ENCODE data around the gene SNRK.

The SNRK gene
- 223 to 346 reads per million in 2 donors for total RNA-seq

DNA sequence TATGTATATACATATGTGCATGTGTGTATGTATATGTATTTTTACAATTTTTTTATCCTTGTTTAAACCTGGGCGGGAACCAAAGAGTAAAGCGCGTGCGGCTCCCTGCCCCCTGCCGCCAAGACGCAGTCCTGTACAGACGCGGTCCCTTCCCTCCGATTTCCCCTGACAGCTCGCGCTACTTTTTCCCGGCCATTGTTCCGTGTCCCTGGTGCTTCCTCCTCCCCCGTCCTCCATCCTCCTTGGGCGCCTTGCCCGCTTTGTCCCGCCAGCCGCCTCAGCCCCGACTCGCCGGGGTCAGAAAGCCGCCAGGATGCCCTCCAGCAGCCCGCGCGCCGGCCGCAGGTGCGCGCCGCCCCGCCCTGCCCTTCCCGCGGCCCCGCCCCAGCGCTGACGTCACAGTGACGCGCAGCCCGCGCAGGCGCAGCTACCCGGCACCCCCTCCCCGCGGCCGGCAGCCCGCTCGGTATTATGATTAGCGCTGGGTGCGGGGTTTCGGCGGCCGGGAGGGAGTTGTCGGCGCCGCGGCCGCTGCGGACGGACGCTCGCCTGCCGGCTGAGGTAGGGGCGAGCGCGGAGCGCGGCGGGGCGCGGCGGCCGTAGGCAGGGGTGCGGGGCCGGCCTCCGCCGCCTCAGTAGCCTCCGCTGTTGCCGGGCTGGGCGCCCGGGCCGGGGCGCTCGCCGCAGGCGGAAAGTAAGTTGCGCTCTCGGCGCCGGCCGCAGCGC, at the start of gene SNRK:
SNRK (plus strand) TSS at position 426 of the 726 bp plus-strand sequence. CDS start 16,664 bp downstream, outside the sequence.
- peak; percentile 89 for DNase-seq

GRCh38 chr3:43238801-43239200, 47.5 kb upstream of the SNRK start:
- DNase-seq, result no peak

DNA sequence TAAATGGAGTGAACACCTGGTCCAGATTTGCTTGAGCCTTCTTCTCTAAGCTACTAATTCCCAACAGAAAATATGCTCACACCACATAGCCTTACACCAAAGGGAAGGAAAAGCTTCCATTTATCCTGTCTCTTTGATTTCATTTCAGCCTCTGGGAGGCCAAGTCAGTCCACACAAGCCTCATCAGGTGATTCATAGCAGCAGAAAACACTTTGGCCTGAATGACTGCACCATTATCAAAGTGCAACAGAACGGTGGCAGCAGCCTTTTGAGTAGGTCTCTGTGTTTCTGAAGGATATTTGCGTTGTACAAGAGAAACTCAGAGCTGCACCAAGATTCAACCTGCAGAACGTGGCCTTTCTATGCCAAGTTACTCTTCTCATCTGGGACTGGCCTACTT, 46.6 kb upstream of the SNRK start:
- no peak for DNase-seq

DNA sequence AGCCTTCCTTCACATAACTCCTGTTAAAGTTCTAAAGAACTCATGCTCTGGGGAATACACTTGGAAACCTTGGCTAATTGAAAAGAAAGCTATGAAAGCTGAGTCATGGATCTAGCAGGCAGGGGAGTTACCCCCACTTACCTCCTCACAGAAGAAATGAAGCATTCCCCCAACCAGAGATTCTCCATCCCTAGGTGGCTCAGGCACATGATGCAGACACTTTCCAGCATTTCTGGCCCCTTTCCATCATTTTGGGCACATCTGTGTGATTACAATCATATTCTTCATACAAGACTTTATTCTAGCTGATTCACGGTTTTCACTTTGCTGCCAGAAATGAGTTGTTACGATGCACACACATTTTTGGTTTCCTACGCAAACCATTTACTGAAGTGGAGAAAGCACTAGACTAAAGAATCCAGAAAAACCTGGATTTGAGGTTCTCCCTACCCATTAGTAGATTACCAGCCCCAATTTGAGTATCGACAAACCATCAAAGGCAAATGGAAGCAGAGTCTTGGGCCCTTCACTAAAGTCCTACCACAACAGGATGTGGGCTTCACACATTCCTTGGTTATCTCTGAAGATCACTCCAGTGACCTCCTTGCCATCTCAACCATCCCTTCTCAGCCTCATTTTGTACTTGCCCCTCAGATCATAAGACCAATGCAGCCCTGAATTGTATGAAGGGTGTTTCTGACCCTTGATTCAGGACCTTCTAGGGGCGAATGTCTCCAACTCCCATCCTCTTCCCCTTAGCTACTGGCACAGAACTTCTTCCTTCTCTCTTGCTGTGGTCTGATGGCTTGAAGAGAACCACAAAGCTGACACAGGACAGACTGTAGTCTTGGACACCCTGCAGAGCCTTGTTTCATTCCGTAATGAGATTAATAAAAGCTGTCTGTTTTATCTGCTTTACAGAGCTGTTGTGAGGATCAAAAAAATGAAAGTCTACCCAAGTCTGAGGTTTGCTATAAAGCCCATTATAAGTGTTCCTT, 42.5 kb upstream of the SNRK start:
- DNase-seq, result no peak

DNA sequence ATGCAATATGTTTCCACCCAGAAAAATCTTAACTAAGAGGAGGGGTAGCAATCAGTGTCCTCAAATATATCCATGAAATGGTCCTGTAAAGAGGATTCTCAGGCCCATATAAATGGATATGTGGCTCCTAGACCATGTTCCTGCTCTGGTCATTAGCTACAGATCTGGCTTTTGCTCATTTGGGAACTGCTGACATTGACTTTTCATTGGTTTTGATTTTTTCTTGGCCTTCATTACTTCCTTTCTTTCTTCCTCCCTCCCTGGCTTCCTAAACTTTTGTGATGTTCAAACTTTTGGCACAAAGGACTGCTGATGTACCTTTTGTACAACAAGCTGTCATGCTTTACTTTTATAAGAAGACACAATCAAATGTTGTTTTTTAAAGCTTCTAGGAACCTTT, 41.6 kb upstream of the SNRK start:
- no peak for DNase-seq

DNA sequence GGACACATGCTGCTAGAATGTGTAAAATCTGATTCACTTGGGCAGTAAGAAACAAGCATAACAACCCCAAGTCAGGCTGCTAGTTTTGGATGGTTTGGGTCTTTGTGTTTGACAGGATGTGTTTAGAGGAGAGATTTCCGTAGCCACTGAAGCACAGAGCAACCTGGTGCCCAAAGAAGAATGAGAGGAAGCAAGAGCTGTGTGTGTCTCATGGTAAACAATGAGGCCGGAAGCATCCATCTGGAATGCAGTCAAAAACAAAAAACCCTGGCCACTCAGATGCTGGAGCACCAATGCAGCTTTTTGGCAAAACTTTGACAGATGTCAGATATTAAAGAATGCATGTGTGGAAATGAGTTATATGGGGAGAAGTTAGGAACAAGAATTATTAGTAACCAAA, 39.4 kb upstream of the SNRK start:
- DNase-seq, result no peak

- no peak for DNase-seq
Observed at GRCh38 chr3:43247561-43248184, 38.7 kb upstream of the SNRK start.

- DNase-seq, result no peak
Observed at GRCh38 chr3:43248185-43248583, 38.2 kb upstream of the SNRK start.

DNA sequence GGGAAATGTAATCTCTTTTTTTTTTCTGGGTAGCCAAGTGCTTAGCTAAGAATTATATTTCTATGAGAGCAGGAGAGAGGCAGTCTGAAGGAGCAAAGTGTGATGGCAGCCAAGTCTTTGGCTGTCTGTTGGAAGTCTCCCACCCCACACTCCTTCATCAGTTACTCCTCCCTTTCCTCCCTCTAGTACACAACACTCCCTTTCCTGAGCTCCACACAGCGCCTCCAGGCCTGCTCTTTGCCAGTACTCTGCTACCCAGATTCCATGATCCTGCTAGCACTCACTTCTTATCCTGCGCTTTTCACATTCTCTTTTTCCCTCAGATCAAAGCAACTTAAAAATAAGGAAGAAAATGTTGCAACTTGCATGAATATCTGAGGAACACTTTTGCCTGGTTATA, 37.4 kb upstream of the SNRK start:
- DNase-seq, result no peak

DNA sequence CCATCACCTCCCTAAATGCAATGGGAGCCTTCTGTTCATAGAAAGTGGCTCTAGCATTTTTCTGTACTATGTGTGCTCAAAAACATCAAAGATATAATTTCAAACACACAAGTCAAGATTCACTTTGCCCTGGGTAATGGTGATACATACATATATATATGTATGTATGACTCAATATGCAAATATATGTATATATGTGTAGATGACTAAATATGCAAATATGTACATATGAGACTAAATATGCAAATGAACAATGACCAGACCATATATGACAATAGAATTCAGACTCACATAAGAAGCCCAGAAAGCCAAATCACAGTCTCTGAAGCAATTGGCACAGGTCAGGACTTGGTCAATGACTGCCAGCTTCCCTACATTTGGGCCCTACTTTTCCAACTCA, 36.9 kb upstream of the SNRK start:
- DNase-seq, result no peak

GRCh38 chr3:43253294-43253693, 33.0 kb upstream of the SNRK start:
- no peak for DNase-seq

GRCh38 chr3:43254125-43254524, 32.2 kb upstream of the SNRK start:
- no peak for DNase-seq

DNA sequence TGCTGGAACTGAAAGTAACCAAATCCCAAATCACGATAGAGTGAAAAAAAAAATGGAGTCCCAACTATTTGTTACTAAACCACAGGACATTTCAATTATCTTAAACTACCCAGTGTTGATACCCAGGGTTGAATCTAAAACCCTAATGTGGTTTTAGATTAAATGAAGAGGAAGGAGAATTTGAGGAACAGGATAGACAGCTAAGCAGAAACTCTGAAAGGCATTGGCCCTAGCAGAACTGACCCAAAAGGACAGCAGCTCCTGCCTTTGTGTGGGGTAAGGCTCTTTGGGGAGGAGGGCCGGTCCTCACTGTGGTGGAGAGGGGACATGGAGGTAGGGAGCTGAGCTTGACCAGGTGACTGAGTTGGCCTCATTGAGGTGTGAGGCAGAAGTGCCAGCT, 30.7 kb upstream of the SNRK start:
- DNase-seq, result no peak

DNA sequence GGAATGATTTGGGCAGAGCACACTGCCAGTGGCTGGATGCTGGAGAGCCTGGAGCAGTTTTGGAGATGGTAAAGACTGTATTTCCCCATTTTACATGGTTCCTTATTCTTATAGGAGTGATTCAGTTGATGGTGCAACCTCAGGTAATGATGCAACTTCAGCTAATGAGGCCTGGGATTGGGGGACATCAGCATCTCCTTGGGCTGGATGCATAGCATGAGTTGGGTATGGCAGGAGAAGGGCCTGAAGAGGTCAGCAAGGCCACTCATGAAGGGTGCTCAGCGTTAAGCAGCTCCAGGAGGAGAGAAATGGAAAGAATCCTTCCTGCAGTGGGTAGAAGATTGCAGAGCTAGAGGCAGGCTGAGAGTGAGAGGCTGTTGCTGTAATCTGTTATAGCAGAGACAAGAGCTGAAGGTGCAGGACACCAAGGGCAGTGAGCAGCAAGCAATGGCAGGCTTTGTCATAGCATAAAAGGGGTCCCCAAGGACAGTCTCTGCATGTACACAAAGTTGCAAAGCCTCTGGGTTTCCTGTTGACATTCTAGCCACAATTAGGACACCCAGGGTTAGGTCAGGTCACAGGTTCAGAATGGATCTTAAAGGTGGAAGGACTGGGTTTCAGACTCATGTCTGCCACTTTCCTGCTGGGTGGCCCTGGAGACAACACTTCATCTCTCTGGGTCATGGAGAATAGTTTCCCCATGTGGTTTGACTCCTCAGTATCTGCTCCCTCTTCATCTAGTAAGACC, 29.5 kb upstream of the SNRK start:
- DNase-seq, result no peak

GRCh38 chr3:43257850-43258249, 28.5 kb upstream of the SNRK start:
- no peak for DNase-seq

DNA sequence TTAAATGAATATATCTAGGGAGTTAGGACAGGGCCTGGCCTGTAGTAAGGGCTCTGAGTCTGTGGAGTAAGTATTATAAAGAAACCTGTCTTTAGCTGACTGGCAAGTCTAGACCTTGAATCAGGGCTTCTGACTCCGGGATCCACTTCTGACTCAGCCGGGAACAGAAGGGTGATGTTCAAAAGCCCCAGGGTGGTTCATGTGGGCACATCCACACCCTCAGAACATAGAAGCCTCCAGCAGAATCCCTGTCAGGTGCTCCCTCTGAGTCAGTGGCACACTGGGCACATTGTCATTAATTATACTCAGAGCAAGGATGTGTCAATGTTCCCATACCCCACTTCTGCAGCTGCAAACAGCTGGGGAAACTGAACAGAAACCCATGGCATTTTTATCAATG, 26.7 kb upstream of the SNRK start:
- DNase-seq, result no peak

DNA sequence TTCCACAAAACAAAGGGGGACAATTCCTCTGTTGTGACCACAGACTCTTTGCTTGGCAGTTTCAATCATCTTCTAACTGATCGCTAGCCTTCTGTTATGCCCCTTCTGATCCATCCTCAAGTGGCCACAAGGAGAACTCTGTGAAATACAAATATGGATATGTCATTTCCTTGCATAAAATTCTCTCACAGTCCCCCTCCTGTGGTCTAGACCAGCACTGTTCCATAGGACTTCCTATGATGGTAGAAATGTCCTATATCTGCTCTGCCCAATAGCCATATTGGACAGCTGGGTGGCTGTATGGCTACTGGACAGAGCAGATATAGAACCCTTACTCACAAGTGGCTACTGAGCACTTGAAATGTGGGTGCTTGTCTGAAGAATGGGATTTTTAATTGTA, 25.9 kb upstream of the SNRK start:
- no peak for DNase-seq

GRCh38 chr3:43262194-43262593, 24.1 kb upstream of the SNRK start:
- no peak for DNase-seq

DNA sequence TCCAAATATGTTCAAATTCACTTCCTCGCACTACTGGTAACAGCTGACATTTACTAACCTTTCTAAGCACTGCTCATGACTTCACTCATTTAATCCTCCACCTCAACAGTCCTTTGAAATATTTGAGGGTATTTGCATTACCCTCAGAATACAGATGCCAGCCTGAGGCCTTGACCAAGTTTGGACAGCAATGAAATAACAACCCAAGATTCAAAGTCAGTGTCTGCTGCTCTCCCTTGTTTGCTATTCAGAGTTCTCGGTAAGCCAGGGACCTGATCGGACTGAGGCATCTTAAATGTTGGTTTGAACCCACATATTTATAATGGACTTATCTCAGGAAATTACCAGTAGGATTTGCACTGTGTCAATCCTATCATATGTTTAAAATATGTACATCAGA, 19.9 kb upstream of the SNRK start:
- DNase-seq, result no peak

- DNase-seq, result no peak
Observed at GRCh38 chr3:43266995-43267394, 19.3 kb upstream of the SNRK start.

DNA sequence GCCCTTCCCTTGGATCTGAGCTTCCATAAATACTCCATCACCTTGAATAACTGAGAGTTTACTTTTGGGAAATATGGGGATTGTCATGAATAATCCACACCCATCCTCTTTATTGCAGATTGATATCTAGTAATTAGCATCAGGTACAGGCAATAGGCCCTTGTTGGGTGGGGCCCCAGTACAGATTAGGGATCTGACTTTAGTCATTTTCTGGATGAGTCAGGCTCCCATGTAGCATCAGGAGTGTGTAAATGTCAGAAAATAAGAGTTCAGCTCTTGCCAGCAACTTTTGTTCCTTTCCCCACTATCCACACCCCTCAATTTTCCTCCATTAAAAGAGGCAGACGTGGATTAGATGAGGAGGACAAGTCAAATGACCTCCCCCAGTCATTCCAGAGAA, 17.7 kb upstream of the SNRK start:
- no peak for DNase-seq

DNA sequence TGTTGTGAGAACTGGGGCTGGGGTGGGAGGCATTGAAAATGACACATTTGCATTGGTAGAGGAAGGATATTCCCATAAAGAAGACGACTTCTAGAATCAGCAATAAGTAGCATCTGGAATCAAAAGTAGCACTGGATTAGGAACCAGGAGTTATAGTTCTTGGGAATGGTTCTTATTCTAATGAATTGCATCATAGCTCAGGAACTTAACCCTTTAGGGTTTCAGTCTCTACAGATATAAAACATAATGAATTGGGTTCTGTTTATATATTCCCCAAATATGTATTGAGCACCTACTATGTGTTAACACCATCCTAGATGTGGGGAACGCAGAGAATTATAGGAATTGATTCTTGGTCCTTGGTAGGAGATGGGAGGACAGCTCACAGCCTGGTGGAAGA, 16.3 kb upstream of the SNRK start:
- DNase-seq, result no peak

GRCh38 chr3:43273416-43273815, 12.9 kb upstream of the SNRK start:
- no peak for DNase-seq

All from activated gamma-delta T cell (primary cell).